Smooth muscle cell (in vitro differentiated cells): Measurements from ENCODE around the gene ABCC10. TPM values are rescaled to one million over a fixed set of nuclear protein-coding genes. Genes with fewer than 3 reads are reported as not detected.

Experiments used
- DNase-seq: peaks from one replicate; lab custom pipeline; 2025; ENCODE audit not compliant: unreplicated experiment; lab: John Stamatoyannopoulos, UW
- H2AFZ ChIP-seq: fragments of 200-600 bp; sonication (generic); 2 replicates; pipeline ENCODE4 v1.6.0; 2016; ENCODE audit warnings: antibody characterized with exemption, low read depth, mild to moderate bottlenecking
- H3F3A ChIP-seq: fragments of 200-600 bp; sonication (generic); 2 replicates; pipeline ENCODE4 v1.6.0; 2017; ENCODE audit warnings: antibody characterized with exemption, low read depth
- H3K27ac ChIP-seq: fragments of 200-600 bp; sonication (generic); 2 replicates; pipeline ENCODE4 v1.5.1; 2016; ENCODE audit warnings: low read depth, mild to moderate bottlenecking
- H3K27me3 ChIP-seq: fragments of 200-600 bp; sonication (generic); 2 replicates; pipeline ENCODE4 v1.6.1; 2016; ENCODE audit warnings: low read depth, mild to moderate bottlenecking
- H3K36me3 ChIP-seq: fragments of 200-600 bp; sonication (generic); 2 replicates; pipeline ENCODE4 v1.5.1; 2016; ENCODE audit warnings: low read depth
- H3K4me1 ChIP-seq: fragments of 200-600 bp; sonication (generic); 2 replicates; pipeline ENCODE4 v1.5.1; 2016; ENCODE audit warnings: low read depth
- H3K4me2 ChIP-seq: fragments of 200-600 bp; sonication (generic); 2 replicates; pipeline ENCODE4 v1.6.0; 2016; ENCODE audit warnings: mild to moderate bottlenecking
- H3K4me3 ChIP-seq: fragments of 200-600 bp; sonication (generic); 2 replicates; pipeline ENCODE4 v1.5.1; 2016; ENCODE audit warnings: mild to moderate bottlenecking
- H3K79me2 ChIP-seq: fragments of 200-600 bp; sonication (generic); 2 replicates; pipeline ENCODE4 v1.6.0; 2016; ENCODE audit warnings: low read depth, mild to moderate bottlenecking
- H3K9ac ChIP-seq: fragments of 200-600 bp; sonication (generic); 2 replicates; pipeline ENCODE4 v1.6.0; 2016; ENCODE audit warnings: low read depth
- H3K9me3 ChIP-seq: fragments of 200-600 bp; sonication (generic); replicated peaks from 2 replicates; pipeline ENCODE4 v1.5.1; 2016; ENCODE audit warnings: low read depth
- H4K20me1 ChIP-seq: fragments of 200-600 bp; sonication (generic); 2 replicates; pipeline ENCODE4 v1.6.0; 2016; ENCODE audit warnings: low read depth
- CTCF ChIP-seq: fragments of 200-600 bp; sonication (generic); IDR thresholded peaks from 2 replicates; pipeline ENCODE4 v1.5.1; 2017; ENCODE audit warnings: borderline replicate concordance, mild to moderate bottlenecking, antibody characterized with exemption; ENCODE audit not compliant: insufficient read depth, poor library complexity, severe bottlenecking
- WGBS: methylation state at CpG from one replicate; pipeline ENCODE4 v1.1.7; 2016; ENCODE audit warnings: low lambda C conversion rate; 5-methylcytosine and 5-hydroxymethylcytosine counted together
- polyA plus RNA-seq: library from polyadenylated mRNA; unstranded; fragments of >200 nt; fragmentation: Nextera tagmentation; extraction: Ambion mirVana; gene quantifications from 2 replicates; pipeline ENCODE4 v1.2.1, GENCODE V29; 2016
- total RNA-seq: library from RNA; depleted of rRNA; stranded (reverse); fragments of >200 nt; gene quantifications from 2 replicates; pipeline ENCODE4 v1.2.3, GENCODE V29; 2014

The ABCC10 gene
- total and polyA plus RNA-seq, 2 experiments from 2014 or later: 11.2 to 17.8 TPM

- peaks cover 29% of the 10 kb centered on the region for H3K79me2 ChIP-seq
- DNase-seq: no peak
- no peak overlapping the region for H3K4me2 ChIP-seq
- H3K36me3 ChIP-seq: no peaks in the 10 kb centered on the region
- no peaks in the 10 kb centered on the region for H3K27me3 ChIP-seq
- WGBS: 90% methylated on average over 6 of the region's 6 CpGs
- no peak overlapping the region for H3K27ac ChIP-seq
- no peaks in the 10 kb centered on the region for H4K20me1 ChIP-seq
- peaks cover 12% of the 10 kb centered on the region for H3K4me1 ChIP-seq
- no peak overlapping the region for H2AFZ ChIP-seq
- no peak for TF ChIP-seq CTCF
- H3F3A ChIP-seq: no peaks in the 10 kb centered on the region
- H3K4me3 ChIP-seq: no peak overlapping the region
- H3K9ac ChIP-seq: no peak overlapping the region
- H3K9me3 ChIP-seq: no peaks in the 10 kb centered on the region
Measured at GRCh38 chr6:43475516-43475915, 48.2 kb downstream of the ABCC10 start.

DNA sequence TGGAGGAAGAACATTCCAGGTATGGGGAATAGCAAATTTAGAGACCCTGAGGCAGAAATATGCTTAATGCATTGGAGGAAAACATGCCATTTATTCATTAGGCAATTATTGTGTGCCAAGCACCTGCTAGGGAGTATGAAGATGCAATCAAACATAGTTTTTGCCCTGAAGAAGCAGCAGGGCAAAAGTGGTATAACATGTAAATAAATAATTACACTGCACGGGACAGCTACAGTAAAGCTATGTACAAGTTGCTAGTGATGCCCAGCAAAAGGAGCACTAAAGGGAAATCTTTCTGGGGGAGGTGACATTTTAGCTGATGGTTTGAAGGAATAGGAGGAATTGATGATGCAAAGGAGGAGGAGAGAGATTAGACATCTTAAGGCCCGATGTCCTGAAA, 49.4 kb downstream of the ABCC10 start:
- Histone ChIP-seq H3F3A (peaks cover 3% of the 10 kb centered on the region), H4K20me1 (peaks cover 8% of the 10 kb centered on the region), H3K4me2 (peak overlapping the region; percentile 97), H3K27me3 (no peaks in the 10 kb centered on the region), H3K4me1 (peaks cover 12% of the 10 kb centered on the region), H3K27ac (peak overlapping the region; percentile 80), H3K9ac (peak overlapping the region; percentile 96), H3K9me3 (no peaks in the 10 kb centered on the region), H3K79me2 (peaks cover 41% of the 10 kb centered on the region), H2AFZ (peak overlapping the region; percentile 99), H3K4me3 (peak overlapping the region; percentile 77), H3K36me3 (no peaks in the 10 kb centered on the region)
- WGBS: 68% methylated on average over 2 of the region's 2 CpGs
- no peak for TF ChIP-seq CTCF
- no peak for DNase-seq

- Histone ChIP-seq H3F3A (peaks cover 3% of the 10 kb centered on the region), H3K27me3 (no peaks in the 10 kb centered on the region), H3K4me2 (peak within 1 kb of the TSS; percentile 97), H3K9me3 (no peaks in the 10 kb centered on the region), H3K4me1 (peaks cover 12% of the 10 kb centered on the region), H3K27ac (peak within 1 kb of the TSS; percentile 80), H3K36me3 (no peaks in the 10 kb centered on the region), H3K9ac (peak within 1 kb of the TSS; percentile 96), H3K4me3 (peak within 1 kb of the TSS; percentile 77), H4K20me1 (peaks cover 15% of the 10 kb centered on the region), H3K79me2 (peaks cover 48% of the 10 kb centered on the region), H2AFZ (peak within 1 kb of the TSS; percentile 99)
- DNase-seq: peak; percentile 83
- WGBS: 4% methylated on average over 30 of the region's 34 CpGs
- TF ChIP-seq CTCF: no peak
Measured at GRCh38 chr6:43477235-43478007, 50.1 kb downstream of the ABCC10 start, which contains the start of gene TJAP1. TSS of gene TJAP1 (plus strand) at chr6:43477570. CDS start at chr6:43499002, 21,432 bp downstream.
